ENCODE measurements around the gene CENPW. TPM values are rescaled to one million over a fixed set of nuclear protein-coding genes. Genes with fewer than 3 reads are reported as not detected.

The CENPW gene
- total and polyA plus RNA-seq, 2 donors from 2014 or later, result 2.6 to 5.8 TPM

DNA sequence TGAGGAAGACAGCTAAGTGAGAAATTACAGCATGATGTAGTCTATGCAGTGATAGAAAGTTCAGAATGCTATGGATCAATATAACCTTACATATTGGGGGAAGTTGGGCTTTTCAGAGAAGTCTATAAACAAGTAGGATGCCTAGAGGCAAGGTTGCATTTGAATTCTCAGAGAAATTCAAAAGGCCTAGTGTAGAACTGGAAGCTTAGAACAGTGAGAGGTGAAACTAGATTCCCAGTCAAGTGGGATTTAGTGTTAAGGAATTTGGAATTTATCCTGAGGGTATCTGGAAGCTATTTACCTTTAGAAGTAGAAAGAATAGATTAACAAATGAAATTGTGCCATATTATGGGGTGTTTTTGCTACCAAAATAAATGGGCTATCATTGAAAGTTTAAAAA, 4.3 kb downstream of the CENPW start:
- Histone ChIP-seq H3K27ac (ENCODE audit: low read depth in 2 of 2, low read length in 2 of 2) (no peak overlapping the region), H3K27me3 (ENCODE audit: control insufficient read depth, insufficient read depth, low read length) (no peaks in the 10 kb centered on the region), H3K4me3 (ENCODE audit: low read length in 3 of 3) (no peak overlapping the region), H3K4me1 (ENCODE audit: control insufficient read depth in 2 of 3, insufficient read depth in 2 of 3, low read depth in 1 of 3, low read length in 3 of 3) (peaks cover 0 to 7% (median 2%) of the 10 kb centered on the region in 3 donors), H3K9ac (ENCODE audit: low read length in 3 of 3) (no peak overlapping the region), H3K36me3 (ENCODE audit: control insufficient read depth in 2 of 3, insufficient read depth in 3 of 3, low read length in 3 of 3) (no peaks in the 10 kb centered on the region), H3K9me3 (ENCODE audit: control insufficient read depth in 2 of 3, insufficient read depth in 1 of 3, low read length in 3 of 3) (no peaks in the 10 kb centered on the region)
- FAIRE-seq (no peak), DNase-seq (no peak)
- intact Hi-C loops (cut with DNase I), result no loop called here
- TF ChIP-seq, protein P1, sequence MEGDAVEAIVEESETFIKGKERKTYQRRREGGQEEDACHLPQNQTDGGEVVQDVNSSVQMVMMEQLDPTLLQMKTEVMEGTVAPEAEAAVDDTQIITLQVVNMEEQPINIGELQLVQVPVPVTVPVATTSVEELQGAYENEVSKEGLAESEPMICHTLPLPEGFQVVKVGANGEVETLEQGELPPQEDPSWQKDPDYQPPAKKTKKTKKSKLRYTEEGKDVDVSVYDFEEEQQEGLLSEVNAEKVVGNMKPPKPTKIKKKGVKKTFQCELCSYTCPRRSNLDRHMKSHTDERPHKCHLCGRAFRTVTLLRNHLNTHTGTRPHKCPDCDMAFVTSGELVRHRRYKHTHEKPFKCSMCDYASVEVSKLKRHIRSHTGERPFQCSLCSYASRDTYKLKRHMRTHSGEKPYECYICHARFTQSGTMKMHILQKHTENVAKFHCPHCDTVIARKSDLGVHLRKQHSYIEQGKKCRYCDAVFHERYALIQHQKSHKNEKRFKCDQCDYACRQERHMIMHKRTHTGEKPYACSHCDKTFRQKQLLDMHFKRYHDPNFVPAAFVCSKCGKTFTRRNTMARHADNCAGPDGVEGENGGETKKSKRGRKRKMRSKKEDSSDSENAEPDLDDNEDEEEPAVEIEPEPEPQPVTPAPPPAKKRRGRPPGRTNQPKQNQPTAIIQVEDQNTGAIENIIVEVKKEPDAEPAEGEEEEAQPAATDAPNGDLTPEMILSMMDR (IDR thresholded peaks at IDR 0.05; ENCODE audit: borderline replicate concordance, extremely low read depth, insufficient read depth), result no peak

DNA sequence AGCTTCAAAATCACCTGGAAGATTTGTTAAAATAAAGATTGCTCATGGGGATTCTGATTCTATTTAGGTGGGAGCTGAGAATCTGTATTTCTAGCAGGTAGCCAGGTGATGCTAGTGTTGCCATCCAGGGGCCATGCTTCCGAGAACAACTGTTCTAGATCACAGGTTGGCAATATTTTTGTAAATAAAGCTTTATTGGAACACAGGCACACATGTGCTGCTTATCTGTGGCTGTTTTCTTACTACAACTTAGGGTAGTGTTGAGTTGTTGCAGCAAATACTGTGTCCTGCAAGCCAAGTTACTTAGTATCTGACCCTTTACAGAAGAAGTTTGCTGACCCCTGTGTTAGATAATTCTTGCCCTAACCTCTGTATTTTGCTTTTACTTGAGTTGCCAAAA, 12.0 kb downstream of the CENPW start:
- Histone ChIP-seq H3K4me3 (ENCODE audit: low read length in 3 of 3) (no peak overlapping the region), H3K9ac (ENCODE audit: low read length in 3 of 3) (no peak overlapping the region), H3K27ac (ENCODE audit: low read depth in 2 of 2, low read length in 2 of 2) (no peak overlapping the region), H3K36me3 (ENCODE audit: control insufficient read depth in 2 of 3, insufficient read depth in 3 of 3, low read length in 3 of 3) (no peaks in the 10 kb centered on the region), H3K9me3 (ENCODE audit: control insufficient read depth in 2 of 3, insufficient read depth in 1 of 3, low read length in 3 of 3) (peaks cover 0 to under 1% (median 0%) of the 10 kb centered on the region in 3 donors), H3K4me1 (ENCODE audit: control insufficient read depth in 2 of 3, insufficient read depth in 2 of 3, low read depth in 1 of 3, low read length in 3 of 3) (no peaks in the 10 kb centered on the region), H3K27me3 (ENCODE audit: control insufficient read depth, insufficient read depth, low read length) (no peaks in the 10 kb centered on the region)
- DNase-seq (no peak), FAIRE-seq (no peak)
- TF ChIP-seq, protein P1 (IDR thresholded peaks at IDR 0.05; ENCODE audit: borderline replicate concordance, extremely low read depth, insufficient read depth), result no peak
- intact Hi-C loops (cut with DNase I), result no loop called here

DNA sequence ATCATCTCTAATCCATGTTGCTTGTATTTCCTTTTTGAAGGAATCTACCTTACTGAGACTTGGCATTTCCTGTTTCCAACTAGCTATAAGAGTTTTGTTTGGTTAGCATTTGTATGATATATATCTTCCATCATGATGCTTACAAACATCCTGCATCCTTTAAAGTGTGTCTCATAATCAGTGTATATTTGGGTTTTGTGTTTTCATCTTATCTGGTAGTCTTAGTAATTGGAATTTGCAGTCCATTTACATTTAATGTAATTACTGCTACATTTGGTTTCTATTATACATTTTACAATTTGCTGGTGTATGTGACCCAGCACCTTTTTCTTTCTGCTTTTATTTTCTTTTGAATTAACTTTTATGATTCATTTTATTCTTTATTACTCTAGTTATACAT, 12.6 kb downstream of the CENPW start:
- no peaks in the 10 kb centered on the region for H3K4me1 ChIP-seq (ENCODE audit: control insufficient read depth in 2 of 3, insufficient read depth in 2 of 3, low read depth in 1 of 3, low read length in 3 of 3)
- H3K4me3 ChIP-seq (ENCODE audit: low read length in 3 of 3), result no peak overlapping the region
- FAIRE-seq (no peak), DNase-seq (no peak)
- peaks cover 0 to 4% (median 0%) of the 10 kb centered on the region in 3 donors for H3K9me3 ChIP-seq (ENCODE audit: control insufficient read depth in 2 of 3, insufficient read depth in 1 of 3, low read length in 3 of 3)
- H3K36me3 ChIP-seq (ENCODE audit: control insufficient read depth in 2 of 3, insufficient read depth in 3 of 3, low read length in 3 of 3), result no peaks in the 10 kb centered on the region
- intact Hi-C loops (cut with DNase I), result no loop called here
- TF ChIP-seq, protein P1 (IDR thresholded peaks at IDR 0.05; ENCODE audit: borderline replicate concordance, extremely low read depth, insufficient read depth), result no peak
- no peak overlapping the region for H3K9ac ChIP-seq (ENCODE audit: low read length in 3 of 3)
- H3K27me3 ChIP-seq (ENCODE audit: control insufficient read depth, insufficient read depth, low read length), result no peaks in the 10 kb centered on the region
- H3K27ac ChIP-seq (ENCODE audit: low read depth in 2 of 2, low read length in 2 of 2), result no peak overlapping the region

DNA sequence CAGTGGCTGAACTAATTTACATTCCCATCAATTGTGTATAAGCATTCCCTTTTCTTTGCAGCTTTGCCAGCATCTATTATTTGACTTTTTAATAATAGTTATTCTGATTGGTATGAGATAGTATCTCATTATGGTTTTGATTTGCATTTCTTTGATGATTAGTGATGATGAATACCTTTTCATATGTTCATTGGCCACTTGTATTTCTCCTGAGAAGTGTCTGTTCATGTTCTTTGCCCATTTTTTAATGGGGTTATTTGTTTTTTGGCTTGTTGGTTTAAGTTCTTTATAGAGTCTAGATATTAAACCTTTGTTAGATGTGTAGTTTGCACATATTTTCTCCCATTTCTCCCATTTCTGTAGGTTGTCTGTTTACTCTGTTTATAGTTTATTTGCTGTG, 16.6 kb downstream of the CENPW start:
- H3K4me3 ChIP-seq (ENCODE audit: low read length in 3 of 3), result no peak overlapping the region
- no peaks in the 10 kb centered on the region for H3K4me1 ChIP-seq (ENCODE audit: control insufficient read depth in 2 of 3, insufficient read depth in 2 of 3, low read depth in 1 of 3, low read length in 3 of 3)
- H3K9me3 ChIP-seq (ENCODE audit: control insufficient read depth in 2 of 3, insufficient read depth in 1 of 3, low read length in 3 of 3), result peaks cover 0 to 10% (median 0%) of the 10 kb centered on the region in 3 donors
- DNase-seq (no peak), FAIRE-seq (no peak)
- H3K27ac ChIP-seq (ENCODE audit: low read depth in 2 of 2, low read length in 2 of 2), result no peak overlapping the region
- H3K9ac ChIP-seq (ENCODE audit: low read length in 3 of 3), result no peak overlapping the region
- TF ChIP-seq, protein P1 (IDR thresholded peaks at IDR 0.05; ENCODE audit: borderline replicate concordance, extremely low read depth, insufficient read depth), result no peak
- H3K36me3 ChIP-seq (ENCODE audit: control insufficient read depth in 2 of 3, insufficient read depth in 3 of 3, low read length in 3 of 3), result no peaks in the 10 kb centered on the region
- intact Hi-C loops (cut with DNase I), result no loop called here
- no peaks in the 10 kb centered on the region for H3K27me3 ChIP-seq (ENCODE audit: control insufficient read depth, insufficient read depth, low read length)
